Cardiac muscle cell (in vitro differentiated cells and primary cell): ENCODE data around the gene SPPL2B. TPM values are rescaled to one million over a fixed set of nuclear protein-coding genes. Genes with fewer than 3 reads are reported as not detected.

Experiments used
- DNase-seq, 2 donors: peaks; one replicate each; pipeline versions ENCODE4 v3.0.0 to v3.0.0-alpha.2; 2010 to 2017; ENCODE audit warnings: low read depth in 1 of 2, low spot score in 1 of 2
- H3K27ac ChIP-seq: fragments of 200-600 bp; sonication (generic); 2 replicates; pipeline ENCODE4 v1.5.1; 2016
- H3K27me3 ChIP-seq: fragments of 200-600 bp; sonication (generic); 2 replicates; pipeline ENCODE4 v1.6.0; 2016; ENCODE audit warnings: control low read depth
- H3K36me3 ChIP-seq: fragments of 200-600 bp; sonication (generic); 2 replicates; pipeline ENCODE4 v1.5.1; 2016; ENCODE audit warnings: control low read depth
- H3K4me1 ChIP-seq: fragments of 200-600 bp; sonication (generic); 2 replicates; pipeline ENCODE4 v1.8.1; 2017; ENCODE audit warnings: low read depth, mild to moderate bottlenecking, mixed run types
- H3K4me3 ChIP-seq: fragments of 200-600 bp; sonication (generic); 2 replicates; pipeline ENCODE4 v1.5.1; 2016; ENCODE audit warnings: mild to moderate bottlenecking
- H3K9me3 ChIP-seq: fragments of 200-600 bp; sonication (generic); 2 replicates; pipeline ENCODE4 v1.5.1; 2017; ENCODE audit warnings: low read depth, mild to moderate bottlenecking, control low read depth
- polyA plus RNA-seq: library from polyadenylated mRNA; unstranded; fragments of >200 nt; fragmentation: Nextera tagmentation; extraction: Ambion mirVana; gene quantifications from 2 replicates; pipeline ENCODE4 v1.2.1, GENCODE V29; 2016
- total RNA-seq: library from RNA; depleted of rRNA; stranded (reverse); fragments of >200 nt; gene quantifications from 2 replicates; pipeline ENCODE4 v1.2.3, GENCODE V29; 2016
- TF ChIP-seq, protein P1 (sequence below): IDR thresholded peaks from 2 replicates; pipeline ENCODE4 v1.5.1; 2012; ENCODE audit warnings: low read depth, mild to moderate bottlenecking, low read length

Gene SPPL2B
- total and polyA plus RNA-seq, 2 experiments from 2014 or later: 90.9 to 132 TPM

DNA sequence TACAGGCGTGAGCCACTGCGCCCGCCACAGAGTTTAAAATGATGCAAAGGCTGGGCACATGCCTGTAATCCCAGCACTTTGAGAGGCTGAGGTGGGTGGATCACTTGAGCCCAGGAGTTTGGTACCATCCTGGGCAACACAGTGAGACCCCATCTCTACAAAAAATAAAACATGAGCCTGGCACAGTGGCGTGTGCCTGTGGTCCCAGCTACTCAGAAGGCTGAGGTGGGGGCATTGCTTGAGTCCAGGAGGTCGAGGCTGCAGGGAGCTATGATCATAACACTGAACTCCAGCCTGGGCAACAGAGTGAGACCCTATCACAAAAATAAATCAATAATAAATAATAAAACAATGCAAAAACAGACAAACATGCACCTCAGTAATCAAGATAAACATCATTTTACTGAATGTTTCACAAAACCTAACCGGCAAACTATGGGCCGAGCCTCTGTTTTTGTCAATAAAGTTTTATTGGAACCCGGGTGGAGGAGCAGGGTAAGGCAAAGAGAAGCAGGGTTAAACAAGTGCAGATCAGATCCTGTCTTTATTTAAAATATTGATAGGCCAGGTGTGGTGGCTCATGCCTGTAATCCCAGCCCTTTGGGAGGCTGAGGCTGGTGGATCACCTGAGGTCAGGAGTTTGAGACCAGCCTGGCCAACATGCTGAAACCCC is 44.5 kb upstream of the SPPL2B start:
- no peaks in the 10 kb centered on the region for H3K9me3 ChIP-seq
- no peaks in the 10 kb centered on the region for H3K4me1 ChIP-seq
- no peak for DNase-seq
- no peak overlapping the region for H3K4me3 ChIP-seq
- TF ChIP-seq, protein P1, sequence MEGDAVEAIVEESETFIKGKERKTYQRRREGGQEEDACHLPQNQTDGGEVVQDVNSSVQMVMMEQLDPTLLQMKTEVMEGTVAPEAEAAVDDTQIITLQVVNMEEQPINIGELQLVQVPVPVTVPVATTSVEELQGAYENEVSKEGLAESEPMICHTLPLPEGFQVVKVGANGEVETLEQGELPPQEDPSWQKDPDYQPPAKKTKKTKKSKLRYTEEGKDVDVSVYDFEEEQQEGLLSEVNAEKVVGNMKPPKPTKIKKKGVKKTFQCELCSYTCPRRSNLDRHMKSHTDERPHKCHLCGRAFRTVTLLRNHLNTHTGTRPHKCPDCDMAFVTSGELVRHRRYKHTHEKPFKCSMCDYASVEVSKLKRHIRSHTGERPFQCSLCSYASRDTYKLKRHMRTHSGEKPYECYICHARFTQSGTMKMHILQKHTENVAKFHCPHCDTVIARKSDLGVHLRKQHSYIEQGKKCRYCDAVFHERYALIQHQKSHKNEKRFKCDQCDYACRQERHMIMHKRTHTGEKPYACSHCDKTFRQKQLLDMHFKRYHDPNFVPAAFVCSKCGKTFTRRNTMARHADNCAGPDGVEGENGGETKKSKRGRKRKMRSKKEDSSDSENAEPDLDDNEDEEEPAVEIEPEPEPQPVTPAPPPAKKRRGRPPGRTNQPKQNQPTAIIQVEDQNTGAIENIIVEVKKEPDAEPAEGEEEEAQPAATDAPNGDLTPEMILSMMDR: no peak
- peaks cover 65% of the 10 kb centered on the region for H3K27me3 ChIP-seq
- no peak overlapping the region for H3K27ac ChIP-seq
- no peaks in the 10 kb centered on the region for H3K36me3 ChIP-seq

DNA sequence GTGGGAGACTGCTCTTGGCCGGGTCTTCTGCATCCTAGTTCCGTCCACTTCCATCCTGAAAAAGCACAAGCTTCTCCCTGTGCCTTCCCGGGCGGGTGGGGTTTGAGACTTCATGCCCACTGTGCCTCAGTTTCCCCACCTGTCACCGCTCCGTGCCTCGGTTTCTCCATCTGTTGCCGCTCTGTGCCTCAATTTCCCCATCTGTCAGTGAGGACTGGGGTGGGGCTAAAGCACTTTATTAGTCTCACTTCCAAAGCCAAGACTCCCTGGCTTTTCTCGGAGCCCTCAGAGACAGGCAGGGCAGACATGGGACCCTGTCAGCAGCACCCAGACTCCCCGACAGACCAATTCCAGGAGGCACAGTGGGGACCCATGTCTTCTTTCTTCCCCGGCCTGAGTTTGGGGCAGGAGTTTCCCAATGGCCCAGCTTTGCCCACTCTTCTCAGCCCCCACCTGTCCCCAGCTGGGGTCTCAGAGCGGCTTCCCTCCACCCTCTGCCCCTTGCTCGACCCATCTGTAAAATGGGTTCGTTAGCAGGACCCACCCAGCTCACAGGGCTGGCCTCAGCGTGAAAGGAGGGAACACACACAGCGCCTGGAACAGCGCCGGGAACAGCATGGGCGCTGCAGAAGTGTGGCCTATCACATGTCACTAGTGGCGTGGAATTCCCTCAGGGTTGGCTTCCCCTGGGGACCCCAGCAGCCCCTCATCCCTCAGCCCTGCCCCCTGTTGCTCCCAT is 41.9 kb upstream of the SPPL2B start:
- H3K4me3 ChIP-seq: no peak overlapping the region
- no peaks in the 10 kb centered on the region for H3K36me3 ChIP-seq
- H3K27me3 ChIP-seq: peaks cover 91% of the 10 kb centered on the region
- TF ChIP-seq, protein P1: no peak
- DNase-seq: no peak
- H3K27ac ChIP-seq: no peak overlapping the region
- no peaks in the 10 kb centered on the region for H3K9me3 ChIP-seq
- H3K4me1 ChIP-seq: peaks cover 4% of the 10 kb centered on the region

GRCh38 chr19:2287585-2288337 is 40.7 kb upstream of the SPPL2B start:
- peaks cover 91% of the 10 kb centered on the region for H3K27me3 ChIP-seq
- DNase-seq: no peak
- no peak overlapping the region for H3K27ac ChIP-seq

GRCh38 chr19:2288338-2288817 is 40.1 kb upstream of the SPPL2B start:
- no peak for DNase-seq
- H3K9me3 ChIP-seq: no peaks in the 10 kb centered on the region
- H3K36me3 ChIP-seq: no peaks in the 10 kb centered on the region
- H3K27me3 ChIP-seq: peaks cover 91% of the 10 kb centered on the region
- TF ChIP-seq, protein P1: no peak
- peaks cover 4% of the 10 kb centered on the region for H3K4me1 ChIP-seq
- H3K4me3 ChIP-seq: no peak overlapping the region
- H3K27ac ChIP-seq: no peak overlapping the region

More at GRCh38 chr19:2287585-2288337, 40.7 kb upstream of the SPPL2B start:
- H3K36me3 ChIP-seq: no peaks in the 10 kb centered on the region
- H3K9me3 ChIP-seq: no peaks in the 10 kb centered on the region
- TF ChIP-seq, protein P1: no peak
- no peak overlapping the region for H3K4me3 ChIP-seq
- H3K4me1 ChIP-seq: peaks cover 4% of the 10 kb centered on the region

DNA sequence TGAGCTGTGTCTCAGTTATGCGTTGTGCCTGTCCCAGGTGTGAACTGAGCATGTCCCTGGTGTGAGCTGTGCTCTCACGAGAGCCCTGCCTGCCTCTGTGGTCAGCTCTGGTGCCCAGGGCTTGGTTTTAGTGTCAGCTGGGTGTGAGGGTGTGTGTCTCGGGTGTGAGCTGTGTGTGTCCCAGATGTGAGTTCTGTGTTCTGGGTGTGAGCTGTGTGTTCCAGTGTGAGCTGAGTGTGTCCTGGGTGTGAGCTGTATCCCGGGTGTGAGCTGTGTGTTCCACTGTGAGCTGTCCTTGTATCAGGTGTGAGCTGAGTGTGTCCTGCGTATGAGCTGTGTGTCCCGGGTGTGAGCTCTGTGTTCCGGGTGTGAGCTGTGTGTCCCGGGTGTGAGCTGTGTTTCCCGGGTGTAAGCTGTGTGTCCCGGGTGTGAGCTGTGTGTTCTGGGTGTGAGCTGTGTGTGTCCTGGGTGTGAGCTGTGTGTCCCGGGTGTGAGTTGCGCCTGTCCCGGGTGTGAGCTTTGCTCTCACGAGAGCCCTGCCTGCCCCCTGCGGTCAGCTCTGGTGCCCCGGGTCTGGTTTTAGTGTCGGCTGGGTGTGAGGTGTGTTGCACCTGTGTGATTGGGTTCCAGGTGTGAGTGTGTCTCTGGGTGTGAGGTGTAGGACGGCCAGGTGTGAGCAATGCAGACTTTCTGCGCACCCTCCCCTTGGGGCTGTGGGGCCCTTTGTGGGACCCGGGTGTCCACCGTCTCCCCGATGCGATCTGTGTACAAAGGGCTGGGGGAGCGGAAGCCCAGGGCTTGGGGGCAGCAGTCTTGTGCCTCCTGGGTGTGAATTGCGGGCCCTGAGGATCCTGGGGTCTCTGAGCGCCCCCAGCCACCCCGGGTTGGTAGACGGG is 39.4 kb upstream of the SPPL2B start:
- Histone ChIP-seq H3K4me3 (no peak overlapping the region), H3K27me3 (peaks cover 94% of the 10 kb centered on the region), H3K9me3 (no peaks in the 10 kb centered on the region), H3K36me3 (no peaks in the 10 kb centered on the region), H3K4me1 (peaks cover 4% of the 10 kb centered on the region), H3K27ac (no peak overlapping the region)
- TF ChIP-seq, protein P1: no peak
- DNase-seq: no peak
